Trophoblast cell (in vitro differentiated cells and primary cell): Measurements from ENCODE around the gene OSBPL1A.

Source experiments
- DNase-seq, 2 donors: peaks; one replicate each; pipeline ENCODE4 v3.0.0-alpha.2; 2016
- H2AFZ ChIP-seq: 2 replicates; pipeline ENCODE4 v1.6.1; 2013; ENCODE audit warnings: low read length, moderate library complexity, mild to moderate bottlenecking; ENCODE audit not compliant: insufficient read depth, poor library complexity
- H2AK5ac ChIP-seq: 2 replicates; pipeline ENCODE4 v1.6.1; 2013; ENCODE audit warnings: mild to moderate bottlenecking, low read length
- H2BK120ac ChIP-seq: 2 replicates; pipeline ENCODE4 v1.6.1; 2013; ENCODE audit warnings: low read length, mild to moderate bottlenecking, moderate library complexity; ENCODE audit not compliant: insufficient read depth, poor library complexity
- H2BK12ac ChIP-seq: 2 replicates; pipeline ENCODE4 v1.6.1; 2013; ENCODE audit warnings: mild to moderate bottlenecking, low read length, moderate library complexity
- H2BK5ac ChIP-seq: 2 replicates; pipeline ENCODE4 v1.6.1; 2013; ENCODE audit warnings: low read length, low read depth, moderate library complexity, mild to moderate bottlenecking; ENCODE audit not compliant: poor library complexity
- H3K14ac ChIP-seq: 2 replicates; pipeline ENCODE4 v1.6.1; 2013; ENCODE audit warnings: mild to moderate bottlenecking, low read length
- H3K18ac ChIP-seq: 2 replicates; pipeline ENCODE4 v1.6.1; 2013; ENCODE audit warnings: mild to moderate bottlenecking, low read length
- H3K23ac ChIP-seq: 2 replicates; pipeline ENCODE4 v1.6.1; 2013; ENCODE audit warnings: low read length
- H3K27ac ChIP-seq: 2 replicates; pipeline ENCODE4 v1.5.1; 2013; ENCODE audit warnings: low read depth, mild to moderate bottlenecking, inconsistent platforms, low read length, moderate library complexity
- H3K27me3 ChIP-seq: 2 replicates; pipeline ENCODE4 v1.6.1; 2013; ENCODE audit warnings: inconsistent platforms, mild to moderate bottlenecking, low read length, moderate library complexity; ENCODE audit not compliant: insufficient read depth
- H3K36me3 ChIP-seq, 2 experiments: 1 replicate in 1 of 2; 2 replicates in 1 of 2; pipeline ENCODE4 v1.6.1; 2013; ENCODE audit warnings: low read length in 2 of 2, mild to moderate bottlenecking in 2 of 2, moderate library complexity in 1 of 2; ENCODE audit not compliant: insufficient read depth in 2 of 2, control insufficient read depth in 1 of 2
- H3K4ac ChIP-seq: 2 replicates; pipeline ENCODE4 v1.6.1; 2013; ENCODE audit warnings: low read depth, mild to moderate bottlenecking, low read length, moderate library complexity
- H3K4me1 ChIP-seq, 2 experiments: 1 replicate in 1 of 2; 2 replicates in 1 of 2; pipeline ENCODE4 v1.6.1; 2013; ENCODE audit warnings: low read length in 2 of 2, mild to moderate bottlenecking in 2 of 2, moderate library complexity in 1 of 2; ENCODE audit not compliant: insufficient read depth in 2 of 2, control insufficient read depth in 1 of 2
- H3K4me2 ChIP-seq: 2 replicates; pipeline ENCODE4 v1.6.1; 2013; ENCODE audit warnings: inconsistent platforms, mild to moderate bottlenecking, low read length, moderate library complexity
- H3K4me3 ChIP-seq: 2 replicates; pipeline ENCODE4 v1.5.1; 2013; ENCODE audit warnings: mild to moderate bottlenecking, low read depth, low read length, inconsistent platforms
- H3K79me1 ChIP-seq: one replicate; pipeline ENCODE4 v1.6.1; 2013; ENCODE audit warnings: low read length
- H3K79me2 ChIP-seq: 2 replicates; pipeline ENCODE4 v1.6.1; 2013; ENCODE audit warnings: low read length, mild to moderate bottlenecking; ENCODE audit not compliant: control insufficient read depth, insufficient read depth, poor library complexity
- H3K9ac ChIP-seq: 2 replicates; pipeline ENCODE4 v1.6.1; 2013; ENCODE audit warnings: mild to moderate bottlenecking, low read length
- H3K9me3 ChIP-seq: 2 replicates; pipeline ENCODE4 v1.6.1; 2013; ENCODE audit warnings: low read depth, mild to moderate bottlenecking, control low read depth, inconsistent platforms, low read length; ENCODE audit not compliant: insufficient read depth
- H4K12ac ChIP-seq: 2 replicates; pipeline ENCODE4 v1.6.1; 2013; ENCODE audit warnings: low read depth, mild to moderate bottlenecking, low read length, moderate library complexity
- H4K8ac ChIP-seq: 2 replicates; pipeline ENCODE4 v1.6.1; 2013; ENCODE audit warnings: low read depth, mild to moderate bottlenecking, low read length, moderate library complexity
- H4K91ac ChIP-seq: one replicate; pipeline ENCODE4 v1.6.1; 2013; ENCODE audit warnings: low read depth, mild to moderate bottlenecking, low read length, moderate library complexity
- WGBS: extraction: QIAGEN DNeasy Blood & Tissue Kit; methylation state at CpG from one replicate; pipeline ENCODE4 v1.1.7; 2013; ENCODE audit warnings: missing lambda C conversion rate; ENCODE audit not compliant: insufficient read length, insufficient coverage; ENCODE audit errors: extremely low coverage; 5-methylcytosine and 5-hydroxymethylcytosine counted together

The OSBPL1A gene

DNA sequence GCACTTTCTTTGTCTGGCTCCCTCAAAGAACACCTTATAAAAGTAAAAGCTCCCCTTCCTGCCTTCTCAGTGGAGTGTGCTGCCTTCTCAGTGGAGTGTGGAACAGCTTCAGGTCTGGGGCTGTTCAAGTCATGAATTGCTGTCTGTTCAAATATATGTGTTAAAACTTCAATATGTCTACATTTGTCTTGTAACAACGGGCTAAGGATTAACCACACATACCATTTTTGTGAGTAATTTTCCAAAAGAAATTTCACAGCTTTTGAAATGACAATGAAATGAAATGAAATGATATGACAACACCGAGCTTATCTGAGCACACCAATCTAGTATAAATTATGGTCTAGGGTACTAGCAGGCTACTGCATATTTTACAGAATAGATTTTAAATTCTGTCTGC, 215.8 kb downstream of the OSBPL1A start:
- H3K4me3 ChIP-seq: no peak overlapping the region
- no peak overlapping the region for H4K91ac ChIP-seq
- no peak overlapping the region for H4K8ac ChIP-seq
- no peak overlapping the region for H3K4ac ChIP-seq
- no CpG with 5 or more reads among the region's 2 CpGs for WGBS
- no peak overlapping the region for H3K27ac ChIP-seq
- no peak overlapping the region for H4K12ac ChIP-seq
- peak in 1 of 2 donors; percentile 21 for DNase-seq
- H3K9me3 ChIP-seq: no peaks in the 10 kb centered on the region
- H2BK5ac ChIP-seq: no peak overlapping the region
- H2BK120ac ChIP-seq: no peak overlapping the region
- no peak overlapping the region for H3K4me2 ChIP-seq
- no peak overlapping the region for H3K9ac ChIP-seq
- H2AFZ ChIP-seq: no peak overlapping the region
- H3K36me3 ChIP-seq: peaks cover 0 to 1% of the 10 kb centered on the region in 2 experiments
- H3K14ac ChIP-seq: no peak overlapping the region
- H3K18ac ChIP-seq: no peak overlapping the region
- no peak overlapping the region for H2BK12ac ChIP-seq
- H3K79me2 ChIP-seq: no peaks in the 10 kb centered on the region
- H2AK5ac ChIP-seq: no peak overlapping the region
- H3K27me3 ChIP-seq: no peaks in the 10 kb centered on the region
- no peak overlapping the region for H3K23ac ChIP-seq
- no peaks in the 10 kb centered on the region for H3K4me1 ChIP-seq
- no peaks in the 10 kb centered on the region for H3K79me1 ChIP-seq

DNA sequence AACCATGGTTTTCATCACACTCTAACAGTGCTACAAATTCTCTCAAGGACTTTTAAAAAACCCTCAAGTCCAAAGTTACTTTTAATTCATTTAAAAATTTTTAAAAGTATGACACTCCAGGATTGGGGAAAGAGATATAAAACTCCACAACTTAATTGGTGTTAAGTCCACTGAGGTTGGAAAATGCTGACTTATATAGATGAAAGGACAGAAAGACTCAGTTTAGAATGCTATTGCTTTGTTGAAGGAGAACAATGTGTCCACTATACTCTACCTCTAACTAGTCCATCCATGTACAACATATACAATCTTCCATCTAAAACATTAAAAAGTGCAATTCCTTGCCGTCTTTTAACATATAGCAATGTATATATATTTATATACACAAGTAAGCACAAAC, 217.6 kb downstream of the OSBPL1A start:
- no peak overlapping the region for H3K23ac ChIP-seq
- H2AFZ ChIP-seq: no peak overlapping the region
- no peaks in the 10 kb centered on the region for H3K79me1 ChIP-seq
- no peaks in the 10 kb centered on the region for H3K27me3 ChIP-seq
- no peak for DNase-seq
- no CpG with 5 or more reads among the region's 1 CpG for WGBS
- no peak overlapping the region for H3K18ac ChIP-seq
- no peak overlapping the region for H2BK5ac ChIP-seq
- H3K9ac ChIP-seq: no peak overlapping the region
- peaks cover 0 to 1% of the 10 kb centered on the region in 2 experiments for H3K36me3 ChIP-seq
- H4K12ac ChIP-seq: no peak overlapping the region
- no peak overlapping the region for H3K4me2 ChIP-seq
- H2AK5ac ChIP-seq: no peak overlapping the region
- H2BK120ac ChIP-seq: no peak overlapping the region
- H3K27ac ChIP-seq: no peak overlapping the region
- no peak overlapping the region for H3K4ac ChIP-seq
- no peak overlapping the region for H3K4me3 ChIP-seq
- no peaks in the 10 kb centered on the region for H3K79me2 ChIP-seq
- no peak overlapping the region for H3K14ac ChIP-seq
- H4K8ac ChIP-seq: no peak overlapping the region
- no peak overlapping the region for H4K91ac ChIP-seq
- H2BK12ac ChIP-seq: no peak overlapping the region
- H3K9me3 ChIP-seq: no peaks in the 10 kb centered on the region
- no peaks in the 10 kb centered on the region for H3K4me1 ChIP-seq

GRCh38 chr18:24177499-24178133, 220.0 kb downstream of the OSBPL1A start:
- WGBS: no CpG with 5 or more reads among the region's 5 CpGs
- H3K4me1 ChIP-seq: no peaks in the 10 kb centered on the region
- DNase-seq: no peak

GRCh38 chr18:24176727-24177416, 220.8 kb downstream of the OSBPL1A start:
- no peaks in the 10 kb centered on the region for H3K36me3 ChIP-seq
- no peak overlapping the region for H3K4me2 ChIP-seq
- no peak overlapping the region for H3K23ac ChIP-seq
- H4K8ac ChIP-seq: no peak overlapping the region
- H3K79me2 ChIP-seq: no peaks in the 10 kb centered on the region
- no peaks in the 10 kb centered on the region for H3K9me3 ChIP-seq
- no peaks in the 10 kb centered on the region for H3K79me1 ChIP-seq
- H3K27me3 ChIP-seq: no peaks in the 10 kb centered on the region
- no peaks in the 10 kb centered on the region for H3K4me1 ChIP-seq
- H2BK12ac ChIP-seq: no peak overlapping the region
- H3K27ac ChIP-seq: no peak overlapping the region
- no peak overlapping the region for H4K12ac ChIP-seq
- WGBS: no CpG with 5 or more reads among the region's 7 CpGs
- H2AK5ac ChIP-seq: no peak overlapping the region
- no peak overlapping the region for H4K91ac ChIP-seq
- no peak overlapping the region for H3K18ac ChIP-seq
- no peak overlapping the region for H3K4ac ChIP-seq
- H3K14ac ChIP-seq: no peak overlapping the region
- DNase-seq: peak in 1 of 2 donors; percentile 27
- no peak overlapping the region for H2BK120ac ChIP-seq
- H2BK5ac ChIP-seq: no peak overlapping the region
- H3K9ac ChIP-seq: no peak overlapping the region
- no peak overlapping the region for H3K4me3 ChIP-seq
- H2AFZ ChIP-seq: no peak overlapping the region

More at GRCh38 chr18:24177499-24178133, 220.0 kb downstream of the OSBPL1A start:
- Histone ChIP-seq H3K36me3 (peaks cover 0 to 1% of the 10 kb centered on the region in 2 experiments), H3K4ac (no peak overlapping the region), H3K9me3 (no peaks in the 10 kb centered on the region), H2BK12ac (no peak overlapping the region), H3K27ac (no peak overlapping the region), H3K79me2 (no peaks in the 10 kb centered on the region), H2BK5ac (no peak overlapping the region), H4K91ac (no peak overlapping the region), H3K23ac (no peak overlapping the region), H4K8ac (no peak overlapping the region), H3K9ac (no peak overlapping the region), H3K18ac (no peak overlapping the region), H3K14ac (no peak overlapping the region), H2AFZ (no peak overlapping the region), H3K4me2 (no peak overlapping the region), H3K79me1 (no peaks in the 10 kb centered on the region), H2BK120ac (no peak overlapping the region), H3K4me3 (no peak overlapping the region), H2AK5ac (no peak overlapping the region), H3K27me3 (no peaks in the 10 kb centered on the region), H4K12ac (no peak overlapping the region)
